ENCODE measurements around the gene TNNI3. TPM values are rescaled to one million over a fixed set of nuclear protein-coding genes. Genes with fewer than 3 reads are reported as not detected.
A peak's percentile ranks its signal among the peaks of the same experiment; 100 is the strongest.
"Not testable (repeated sequence)": the region's sequence is repeated elsewhere in the genome, so short reads cannot be mapped to it uniquely, and the experiment has no call there.

Gene TNNI3
- total RNA-seq, 2 donors from 2014 or later, result 1,897 to 2,132 TPM

GRCh38 chr19:55117663-55118391 is 39.7 kb downstream of the TNNI3 start:
- DNase-seq (peak; percentile 100), ATAC-seq (peak; percentile 89 to 94)
- intact Hi-C loops (cut with DNase I), result no loop called here

- ATAC-seq (no peak), DNase-seq (no peak)
- intact Hi-C loops (cut with DNase I), result no loop called here
These were observed 40.5 kb downstream of the TNNI3 start, which contains the start of gene PPP1R12C for GRCh38 chr19:55116859-55117662. Gene PPP1R12C (minus strand): TSS chr19:55117637. CDS start chr19:55117543, 94 bp downstream.

- intact Hi-C loops (cut with DNase I), result no loop called here
- ATAC-seq (peak; percentile 24 to 55), DNase-seq (peak; percentile 81)
These were observed 41.2 kb downstream of the TNNI3 start for GRCh38 chr19:55116232-55116858.

GRCh38 chr19:55115446-55116065 is 42.0 kb downstream of the TNNI3 start:
- DNase-seq, result no peak
- ATAC-seq, result no peak

GRCh38 chr19:55114566-55115145 is 42.9 kb downstream of the TNNI3 start:
- no peak for DNase-seq
- intact Hi-C loops (cut with DNase I), result no loop called here
- no peak for ATAC-seq

More at GRCh38 chr19:55115446-55116065, 42.0 kb downstream of the TNNI3 start:
- intact Hi-C loops (cut with DNase I), result no loop called here

- ATAC-seq (peak; percentile 27 to 50), DNase-seq (peak; percentile 95)
- intact Hi-C loops (cut with DNase I), result no loop called here
These were observed 43.9 kb downstream of the TNNI3 start for GRCh38 chr19:55113570-55114039.

- intact Hi-C loops (cut with DNase I), result no loop called here
- no peak for ATAC-seq
- DNase-seq, result no peak
These were observed 44.6 kb downstream of the TNNI3 start for GRCh38 chr19:55112777-55113569.

GRCh38 chr19:55112246-55112776 is 45.2 kb downstream of the TNNI3 start:
- intact Hi-C loops (cut with DNase I), result no loop called here
- ATAC-seq, result no peak
- no peak for DNase-seq

- peak; percentile 34 for DNase-seq
- ATAC-seq, result no peak
- intact Hi-C loops (cut with DNase I), result no loop called here
These were observed 46.2 kb downstream of the TNNI3 start for GRCh38 chr19:55111238-55111831.

- intact Hi-C loops (cut with DNase I), result no loop called here
- DNase-seq (no peak), ATAC-seq (no peak)
These were observed 47.8 kb downstream of the TNNI3 start for GRCh38 chr19:55109527-55110291.

GRCh38 chr19:55107252-55107651 is 50.3 kb downstream of the TNNI3 start:
- ATAC-seq; intact Hi-C loops (cut with DNase I); DNase-seq: not testable (repeated sequence)

GRCh38 chr19:55106591-55106990 is 50.9 kb downstream of the TNNI3 start:
- no peak for ATAC-seq
- intact Hi-C loops (cut with DNase I), result no loop called here
- no peak for DNase-seq

- ATAC-seq (no peak), DNase-seq (no peak)
- intact Hi-C loops (cut with DNase I), result no loop called here
These were observed 52.3 kb downstream of the TNNI3 start for GRCh38 chr19:55105237-55105636.

GRCh38 chr19:55103190-55103589 is 54.3 kb downstream of the TNNI3 start:
- DNase-seq (no peak), ATAC-seq (no peak)
- intact Hi-C loops (cut with DNase I), result no loop called here

Data from left cardiac atrium (tissue), 4 donors.